ENCODE results near the gene RITA1. TPM values are rescaled to one million over a fixed set of nuclear protein-coding genes. Genes with fewer than 3 reads are reported as not detected.

The RITA1 gene
- total and polyA plus RNA-seq, 10 of the 15 experiments (the other 5 are each of a cell fraction or from before 2014, with no cell fraction given) = 2.3 to 39.9 (median 24.8) TPM

DNA sequence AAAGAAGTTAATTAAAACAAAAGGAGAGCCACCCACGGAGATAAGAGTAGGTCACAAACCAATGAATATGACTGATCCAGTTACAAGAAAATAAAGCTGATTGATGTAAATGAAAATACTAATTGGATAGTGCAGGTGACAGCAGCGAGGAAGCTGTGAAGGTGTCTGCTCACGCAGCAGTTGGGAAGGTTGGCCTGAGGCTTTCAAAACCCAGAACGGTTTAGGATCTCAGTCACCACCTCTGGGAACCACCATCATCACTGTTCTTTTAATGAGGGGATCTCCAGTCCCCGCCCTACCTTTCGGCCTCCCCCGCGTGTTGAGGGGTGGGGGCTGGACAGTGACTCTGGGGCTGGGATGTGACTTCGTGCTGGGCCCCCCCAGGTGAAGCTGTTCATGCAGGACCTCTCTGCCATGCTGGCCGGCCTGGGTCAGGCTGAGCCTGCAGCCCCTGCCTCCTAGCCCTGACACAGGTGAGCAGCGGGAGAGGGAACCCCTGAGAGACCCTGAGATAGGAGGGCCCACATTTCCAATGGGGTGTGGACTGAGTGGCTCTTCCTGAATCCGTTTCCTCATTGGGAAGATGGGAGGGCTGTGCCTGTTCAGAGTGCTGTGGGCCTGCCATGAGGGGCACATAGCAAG, 28.2 kb upstream of the RITA1 start (continued):
- TF ChIP-seq ASH2L (IDR thresholded peaks at IDR 0.05; ENCODE audit: borderline replicate concordance, low read depth) (no peak), YBX1 (IDR thresholded peaks at IDR 0.05) (no peak), CREM (IDR thresholded peaks at IDR 0.05; ENCODE audit: low read depth) (no peak), BHLHE40 (IDR thresholded peaks at IDR 0.05; ENCODE audit: borderline replicate concordance in 1 of 2, low read depth in 2 of 2, low read length in 1 of 2) (0 out of 4 replicates have a peak, but pooled peaks of 1 of the 2 experiments have one; percentile 19), JUNB (IDR thresholded peaks at IDR 0.05) (no peak), CBFB (IDR thresholded peaks at IDR 0.05; ENCODE audit: low read depth) (no peak), ETV6 (conservative IDR thresholded peaks at IDR 0.05 in 1 of 2, IDR thresholded peaks at IDR 0.05 in 1 of 2; ENCODE audit: borderline replicate concordance in 1 of 2, low read depth in 1 of 2) (no peak)

- ChIA-PET RAD21 (ENCODE audit: unreplicated experiment) (no interaction called here), POLR2A (interaction anchor here (0.5 kb wide), 1 partner anchor 249 kb away, joined by 4 read pairs; no protein-coding TSS in a partner anchor), SMC1A (ENCODE audit: uncharacterized antibody, unreplicated experiment) (no interaction called here), CTCF (interaction anchor here (0.6 to 2.8 kb wide), 3 partner anchors 13 to 166 kb away, joined by 3 to 11 read pairs (median 3); no protein-coding TSS in a partner anchor)
- in situ Hi-C loops (cut with MboI) (no loop called here), intact Hi-C loops (cut with micrococcal nuclease; ENCODE audit: unreplicated experiment) (no loop called here)
- no peak overlapping the region for H3K4me2 ChIP-seq (ENCODE audit: control insufficient read depth, insufficient read depth)
- BruUV-seq (replicated peaks) = no TSS peak
- 0 out of 4 replicates have a peak, but pooled peaks cover 0 to 4% of the 10 kb centered on the region in 2 experiments for H3K27me3 ChIP-seq (replicated peaks in 1 of 2; ENCODE audit: control insufficient read depth in 2 of 2, insufficient read depth in 2 of 2, low read length in 1 of 2)
- no peak overlapping the region for H2AFZ ChIP-seq (ENCODE audit: control insufficient read depth, low read depth, low read length)
- no peaks in the 10 kb centered on the region; the same call in 1 of the 2 replicates for H4K20me1 ChIP-seq (ENCODE audit: control insufficient read depth, insufficient read depth)
- WGBS (ENCODE audit: insufficient coverage, insufficient replicate concordance, low lambda C conversion rate, missing lambda C conversion rate) = 93% methylated on average over 24 of the region's 26 CpGs
- H3K36me3 ChIP-seq (ENCODE audit: control insufficient read depth in 2 of 2, insufficient read depth in 2 of 2, low read length in 1 of 2) = peaks cover 15 to 34% of the 10 kb centered on the region in 2 experiments; a peak in 3 of 4 replicates
- DNase-seq (ENCODE audit: low read depth, low spot score) (no peak), FAIRE-seq (no peak), ATAC-seq (no peak)
- H3K9ac ChIP-seq (ENCODE audit: control insufficient read depth, insufficient read depth, low read length) = no peak overlapping the region
- H3K4me1 ChIP-seq (ENCODE audit: control insufficient read depth, insufficient read depth, low read length) = peaks cover 10% of the 10 kb centered on the region; the same call in 1 of the 2 replicates
- no peaks in the 10 kb centered on the region for H3K9me3 ChIP-seq (replicated peaks; ENCODE audit: control insufficient read depth, insufficient read depth, low read length)
- no peak overlapping the region for H3K27ac ChIP-seq (ENCODE audit: control insufficient read depth, insufficient read depth)
- no peak overlapping the region for H3K4me3 ChIP-seq
- no peaks in the 10 kb centered on the region for H3K79me2 ChIP-seq (ENCODE audit: control insufficient read depth, insufficient read depth, low read length)
- TF ChIP-seq, protein P1, sequence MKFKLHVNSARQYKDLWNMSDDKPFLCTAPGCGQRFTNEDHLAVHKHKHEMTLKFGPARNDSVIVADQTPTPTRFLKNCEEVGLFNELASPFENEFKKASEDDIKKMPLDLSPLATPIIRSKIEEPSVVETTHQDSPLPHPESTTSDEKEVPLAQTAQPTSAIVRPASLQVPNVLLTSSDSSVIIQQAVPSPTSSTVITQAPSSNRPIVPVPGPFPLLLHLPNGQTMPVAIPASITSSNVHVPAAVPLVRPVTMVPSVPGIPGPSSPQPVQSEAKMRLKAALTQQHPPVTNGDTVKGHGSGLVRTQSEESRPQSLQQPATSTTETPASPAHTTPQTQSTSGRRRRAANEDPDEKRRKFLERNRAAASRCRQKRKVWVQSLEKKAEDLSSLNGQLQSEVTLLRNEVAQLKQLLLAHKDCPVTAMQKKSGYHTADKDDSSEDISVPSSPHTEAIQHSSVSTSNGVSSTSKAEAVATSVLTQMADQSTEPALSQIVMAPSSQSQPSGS (IDR thresholded peaks at IDR 0.05; ENCODE audit: low read length) = no peak
- TF ChIP-seq POLR2A (IDR thresholded peaks at IDR 0.05; ENCODE audit: low read depth, low read length) (no peak; the same call in 1 of the 2 replicates), CEBPZ (IDR thresholded peaks at IDR 0.05; ENCODE audit: low read depth, low read length) (no peak), PAX5 (IDR thresholded peaks at IDR 0.05; ENCODE audit: borderline replicate concordance, low read depth, low read length) (no peak), CHD2 (IDR thresholded peaks at IDR 0.05; ENCODE audit: borderline replicate concordance, low read depth, low read length) (no peak)
These were observed 26.9 kb upstream of the RITA1 start for GRCh38 chr12:113158439-113159203.
